ENCODE measurements around the gene SKI. TPM values are rescaled to one million over a fixed set of nuclear protein-coding genes. Genes with fewer than 3 reads are reported as not detected.
A peak's percentile ranks its signal among the peaks of the same experiment; 100 is the strongest.
"Not testable (repeated sequence)": the region's sequence is repeated elsewhere in the genome, so short reads cannot be mapped to it uniquely, and the experiment has no call there.

Gene SKI
- total RNA-seq, 1 donor from 2014 or later = 108 TPM

DNA sequence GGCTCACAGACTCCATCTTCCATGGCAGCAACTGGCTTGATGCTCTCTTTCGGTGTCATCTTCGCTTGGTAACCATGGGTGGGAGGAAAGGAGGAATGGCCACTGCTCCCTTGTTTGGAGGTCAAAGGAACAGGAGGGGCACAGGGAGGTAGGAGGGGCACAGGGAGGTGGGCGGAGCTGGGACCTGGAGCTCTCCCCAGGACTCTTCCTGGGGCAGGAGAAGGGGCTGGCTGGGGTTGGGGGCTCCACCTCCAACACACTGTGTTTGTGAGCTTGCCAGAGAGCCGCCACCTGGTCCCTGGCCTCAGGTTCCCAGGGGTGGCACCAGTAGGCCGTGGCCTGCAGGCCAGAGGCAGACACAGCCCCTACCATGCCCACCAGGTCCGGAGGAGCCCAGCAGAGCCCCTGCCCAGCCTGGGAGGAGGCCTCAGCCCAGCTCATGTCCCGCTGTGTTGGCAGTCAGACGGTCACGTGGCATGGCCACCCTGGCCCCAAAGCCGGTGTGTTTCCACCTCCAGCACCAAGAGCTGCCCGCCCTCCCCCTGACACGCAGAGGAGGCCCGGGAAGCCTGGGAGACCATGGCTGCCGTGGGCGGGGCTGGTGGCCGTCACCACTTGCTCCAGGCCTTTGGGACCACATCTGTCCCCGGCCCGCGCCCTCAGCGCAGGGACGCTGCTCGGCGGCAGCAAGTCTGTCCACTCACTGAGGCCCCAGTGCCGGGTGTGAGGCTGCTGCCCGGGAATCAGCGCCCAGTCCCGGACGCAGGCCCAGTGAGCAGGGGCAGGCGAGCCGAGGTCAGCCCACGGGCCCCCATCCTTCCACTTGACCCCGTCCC lies 89.3 kb downstream of the SKI start:
- ATAC-seq (no peak), DNase-seq (ENCODE audit: low spot score) (no peak)
- intact Hi-C loops (cut with DNase I) = no loop called here

- no peak for DNase-seq (ENCODE audit: low spot score)
- intact Hi-C loops (cut with DNase I) = no loop called here
- no peak for ATAC-seq
Measured at GRCh38 chr1:2318314-2319278, 90.5 kb downstream of the SKI start.

- intact Hi-C loops (cut with DNase I) = no loop called here
- ATAC-seq (no peak), DNase-seq (ENCODE audit: low spot score) (no peak)
Measured at GRCh38 chr1:2319291-2319690, 91.2 kb downstream of the SKI start.

DNA sequence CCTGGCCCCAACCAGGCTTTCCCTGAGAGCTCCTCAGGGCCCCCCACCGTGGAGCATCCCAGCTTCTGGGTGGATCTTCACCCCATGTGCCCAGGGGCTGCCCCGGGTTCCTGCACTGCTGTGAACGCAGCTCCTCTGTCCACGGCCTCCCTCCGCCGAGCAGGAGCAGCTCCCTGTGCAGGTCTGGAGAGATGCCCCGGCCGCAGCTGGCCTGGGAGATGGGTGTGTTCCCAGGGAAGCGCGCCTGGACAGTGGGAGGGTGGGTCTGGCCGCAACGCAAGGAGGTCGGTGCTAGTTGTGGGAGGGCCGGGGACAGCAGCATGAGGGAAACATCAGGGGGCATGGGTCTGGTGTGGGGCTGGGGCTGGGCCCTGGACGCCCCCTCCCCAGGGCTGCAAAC lies 91.9 kb downstream of the SKI start:
- ATAC-seq (peak; percentile 6), DNase-seq (ENCODE audit: low spot score) (no peak)
- intact Hi-C loops (cut with DNase I) = no loop called here

DNA sequence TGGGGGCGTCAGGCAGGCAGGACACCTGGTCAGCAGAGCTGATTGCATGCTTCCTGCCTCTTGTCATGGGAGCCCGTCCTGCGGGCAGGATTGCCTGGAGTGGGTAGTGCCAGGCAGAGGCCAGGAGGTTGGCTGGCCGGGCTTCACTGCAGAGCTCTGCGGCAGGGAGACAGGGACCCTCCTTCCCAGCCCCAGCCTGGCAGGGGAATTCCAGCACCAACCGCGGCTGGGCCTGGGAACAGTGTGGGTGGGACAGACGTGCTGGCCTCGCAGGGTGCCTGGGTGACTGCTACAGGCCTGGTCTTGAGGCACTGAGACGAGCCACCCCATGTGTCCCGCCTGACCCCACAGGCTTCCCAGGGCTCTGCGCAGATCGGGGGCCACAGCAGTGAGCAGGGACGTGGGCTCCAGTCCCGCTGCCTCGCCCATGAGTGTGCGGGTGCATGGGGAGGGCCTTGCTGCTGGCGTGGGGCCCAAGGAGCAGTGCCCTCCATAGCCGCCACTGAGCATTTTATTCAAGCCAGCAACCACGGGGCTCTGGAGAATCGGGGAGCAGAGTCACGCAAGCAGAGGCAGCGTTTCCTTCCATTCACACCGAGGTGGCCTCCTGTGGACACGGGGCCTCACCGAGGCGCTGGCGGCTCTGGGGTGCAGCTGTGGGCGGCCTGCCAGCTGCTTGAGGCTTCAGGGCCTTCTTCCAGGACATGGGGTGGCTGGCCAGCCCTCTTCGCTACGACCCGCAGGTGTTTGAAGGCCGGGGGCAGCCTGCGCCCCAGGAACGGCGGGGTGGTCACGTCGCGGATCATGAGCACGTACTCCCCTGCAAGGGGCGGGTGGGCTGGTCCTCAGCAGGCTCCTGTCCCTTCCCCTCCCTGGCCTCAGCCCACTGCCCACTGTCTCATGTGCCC lies 92.9 kb downstream of the SKI start:
- intact Hi-C loops (cut with DNase I) = no loop called here
- peak; percentile 1 for ATAC-seq
- DNase-seq (ENCODE audit: low spot score) = no peak

DNA sequence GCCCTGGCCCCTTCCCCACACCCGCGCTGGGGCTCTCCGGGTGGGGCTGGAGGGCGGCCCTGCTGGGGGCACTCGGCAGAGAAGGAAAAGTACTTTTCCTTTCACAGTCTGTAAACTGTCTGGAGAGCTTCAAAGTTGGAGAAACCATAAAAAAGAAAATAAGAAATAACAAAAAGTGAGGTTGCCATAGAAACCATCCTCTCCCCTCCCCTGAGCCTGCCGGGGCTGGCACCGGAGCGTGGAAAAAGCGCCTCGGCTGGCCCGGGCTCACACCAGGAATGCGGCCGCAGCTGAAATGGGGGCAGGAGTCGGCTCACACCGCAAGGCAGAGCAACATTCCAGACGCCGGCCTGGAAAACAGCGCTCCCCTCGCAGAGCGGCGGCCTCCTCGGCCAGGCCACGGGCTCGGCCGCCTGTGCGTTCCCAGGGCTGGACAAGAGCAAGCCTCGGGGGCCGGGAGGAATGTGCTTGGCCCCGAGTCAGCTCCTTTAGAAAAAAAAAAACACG lies 94.0 kb downstream of the SKI start:
- intact Hi-C loops (cut with DNase I) = no loop called here
- peak; percentile 86 for ATAC-seq
- DNase-seq (ENCODE audit: low spot score) = peak; percentile 88

DNA sequence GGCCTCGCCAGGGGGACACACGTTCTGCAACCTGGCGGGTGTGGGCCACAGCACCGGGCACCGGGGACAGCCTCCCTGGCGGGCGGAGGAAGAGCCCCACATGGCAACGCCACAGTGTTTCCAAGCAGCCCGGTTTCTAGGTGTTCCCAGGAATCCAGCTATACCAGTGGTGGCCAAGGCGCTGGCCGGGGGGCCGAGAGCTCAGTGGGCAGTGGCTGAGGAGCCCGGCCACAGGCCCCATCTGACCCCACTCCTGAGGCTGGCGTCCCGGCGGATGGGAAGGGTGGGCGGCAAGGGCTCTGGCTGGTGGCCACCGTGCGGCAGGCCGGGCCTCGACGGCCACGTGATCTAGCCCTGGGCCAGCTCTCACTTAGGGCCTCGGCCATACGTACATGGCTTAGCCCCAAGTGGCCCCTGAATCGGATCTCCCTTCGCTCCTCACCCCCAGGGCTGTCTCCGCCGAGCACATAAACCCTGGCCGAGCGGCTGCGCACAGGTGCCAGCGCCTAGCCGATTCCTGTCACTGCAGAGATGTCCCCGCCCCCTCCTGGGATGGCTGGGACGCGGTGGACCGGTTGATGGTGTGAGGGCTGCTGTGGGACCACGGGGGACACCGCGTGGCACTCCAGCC lies 94.6 kb downstream of the SKI start:
- ATAC-seq (peak; percentile 46), DNase-seq (ENCODE audit: low spot score) (no peak)
- intact Hi-C loops (cut with DNase I) = no loop called here

DNA sequence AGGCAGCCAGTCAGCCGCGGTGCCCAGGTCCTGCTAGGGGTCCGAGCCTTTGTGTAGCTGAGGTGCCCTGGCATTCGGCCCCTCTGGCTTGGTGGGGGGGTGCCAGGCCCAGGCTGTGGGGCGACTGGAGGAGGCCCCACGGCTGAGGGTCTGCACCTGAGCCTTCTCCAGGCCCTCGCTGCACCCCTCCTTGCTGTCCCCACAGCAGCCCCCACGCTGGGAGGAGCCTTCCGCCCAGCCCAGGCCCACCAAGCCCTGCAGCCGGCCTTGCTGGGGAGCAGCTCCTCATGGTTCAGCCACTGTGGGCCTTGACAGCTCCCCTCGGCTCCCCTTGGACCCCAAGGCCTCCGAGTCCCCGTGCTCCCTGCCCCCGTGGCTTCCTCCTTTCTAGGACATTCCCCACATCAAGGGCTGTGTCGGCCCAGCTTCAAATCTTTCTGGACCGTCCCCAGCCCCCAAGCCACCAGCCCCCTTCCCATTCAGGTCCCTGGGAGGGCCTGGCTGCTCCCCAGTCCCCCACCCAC lies 95.4 kb downstream of the SKI start:
- DNase-seq (ENCODE audit: low spot score) (no peak), ATAC-seq (no peak)
- intact Hi-C loops (cut with DNase I) = no loop called here

- ATAC-seq (no peak), DNase-seq (ENCODE audit: low spot score) (no peak)
- intact Hi-C loops (cut with DNase I) = no loop called here
Measured at GRCh38 chr1:2324553-2325366, 96.6 kb downstream of the SKI start.

GRCh38 chr1:2326524-2326923 lies 98.4 kb downstream of the SKI start:
- ATAC-seq (no peak), DNase-seq (ENCODE audit: low spot score) (no peak)
- intact Hi-C loops (cut with DNase I) = no loop called here

- ATAC-seq; intact Hi-C loops (cut with DNase I); DNase-seq (ENCODE audit: low spot score): not testable (repeated sequence)
Measured at GRCh38 chr1:2327162-2327561, 99.0 kb downstream of the SKI start.

DNA sequence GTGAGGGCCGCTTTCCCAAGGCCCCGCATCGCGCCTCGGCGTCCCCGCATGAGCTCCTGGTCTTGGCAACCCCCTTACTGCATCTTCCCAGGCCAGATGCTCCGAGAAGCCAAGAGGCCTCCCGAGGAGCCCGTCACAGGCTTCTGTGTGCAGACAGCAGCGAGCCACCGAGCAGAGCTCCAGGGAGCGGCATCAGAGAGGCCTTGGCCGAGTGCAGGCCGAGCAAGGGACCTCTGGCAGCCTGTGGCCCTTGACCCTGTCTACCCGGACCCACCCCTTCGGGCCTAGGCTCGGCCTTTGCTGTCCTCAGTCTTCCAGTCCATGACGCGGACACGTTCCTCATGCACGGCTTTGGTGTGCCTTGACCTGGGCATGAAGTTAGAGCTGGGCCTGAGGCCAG lies 99.7 kb downstream of the SKI start:
- DNase-seq (ENCODE audit: low spot score) = no peak
- ATAC-seq = no peak
- intact Hi-C loops (cut with DNase I) = no loop called here

- DNase-seq (ENCODE audit: low spot score) (no peak), ATAC-seq (no peak)
- intact Hi-C loops (cut with DNase I) = no loop called here
Measured at GRCh38 chr1:2328676-2329455, 100.7 kb downstream of the SKI start.

DNA sequence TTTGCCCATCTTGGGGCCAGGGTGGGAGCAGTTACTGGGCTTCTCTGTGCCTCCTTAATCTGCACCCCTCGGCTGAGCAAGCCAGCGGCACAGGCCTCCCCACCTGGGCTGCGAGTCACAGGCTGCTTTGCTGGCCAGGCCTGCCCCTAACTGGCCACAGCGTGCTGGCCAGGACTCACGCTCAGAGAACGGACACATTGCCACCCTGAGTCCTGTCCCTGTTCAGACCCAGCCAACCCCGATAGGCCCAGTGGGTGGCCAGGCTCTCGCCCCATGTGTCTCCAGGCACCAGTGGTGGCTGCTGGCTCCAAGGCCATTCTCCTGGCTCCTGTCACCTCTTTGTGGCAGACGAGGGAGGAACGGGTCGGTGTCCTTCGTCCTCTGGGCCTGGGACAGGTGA lies 101.9 kb downstream of the SKI start:
- intact Hi-C loops (cut with DNase I) = no loop called here
- no peak for DNase-seq (ENCODE audit: low spot score)
- peak; percentile 27 for ATAC-seq

GRCh38 chr1:2330519-2331199 lies 102.5 kb downstream of the SKI start:
- DNase-seq (ENCODE audit: low spot score) (no peak), ATAC-seq (peak; percentile 93)
- intact Hi-C loops (cut with DNase I) = no loop called here

DNA sequence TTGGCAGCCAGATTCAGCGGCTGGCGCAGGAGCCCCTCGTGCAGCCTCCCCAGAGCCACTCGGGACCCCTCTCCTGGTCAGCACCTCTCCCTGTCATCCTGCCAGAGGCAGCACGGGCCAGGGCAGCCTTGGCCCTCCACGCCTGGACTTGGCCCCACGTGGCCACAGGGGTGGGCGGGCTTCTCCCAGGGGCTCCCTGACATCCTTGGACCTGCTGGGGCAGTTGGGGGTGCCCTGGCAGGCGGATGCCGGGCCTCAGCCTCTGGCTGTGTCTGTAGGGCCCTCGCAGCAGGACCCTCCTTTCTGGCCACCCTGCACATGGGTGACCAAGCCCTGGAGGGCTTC lies 103.1 kb downstream of the SKI start:
- DNase-seq (ENCODE audit: low spot score) = no peak
- intact Hi-C loops (cut with DNase I) = no loop called here
- peak; percentile 29 for ATAC-seq
